Gastrocnemius medialis (tissue), 4 donors: ENCODE results near the gene TIMP4. TPM values are rescaled to one million over a fixed set of nuclear protein-coding genes. Genes with fewer than 3 reads are reported as not detected.

Source experiments
- ATAC-seq, 2 donors: fragments of 150-250 bp; one replicate each; pipeline ENCODE4 v1.9.1; 2016
- DNase-seq, 2 donors: peaks; one replicate each; pipeline ENCODE4 v3.0.0-alpha.2; 2019
- H3K27ac ChIP-seq, 4 donors: fragments of 200-600 bp; sonication (generic); 1 replicate in 1 of 4; 2 replicates in 3 of 4; pipeline ENCODE4 v1.5.1; 2016 to 2018; ENCODE audit warnings: mild to moderate bottlenecking in 2 of 4, moderate library complexity in 1 of 4
- H3K27me3 ChIP-seq, 3 donors: fragments of 200-600 bp; sonication (generic) in 2 of 3; 1 replicate in 1 of 3; 2 replicates in 2 of 3; pipeline versions ENCODE4 v1.5.1 to v1.6.0; 2016 to 2019; ENCODE audit warnings: mild to moderate bottlenecking in 1 of 3, moderate library complexity in 1 of 3
- H3K36me3 ChIP-seq, 2 donors: fragments of 200-600 bp; sonication (generic) in 1 of 2; one replicate each; pipeline ENCODE4 v1.5.1; 2017 to 2018
- H3K4me1 ChIP-seq, 2 donors: fragments of 200-600 bp; sonication (generic) in 1 of 2; one replicate each; pipeline ENCODE4 v1.5.1; 2016 to 2017; ENCODE audit warnings: mild to moderate bottlenecking in 2 of 2
- H3K4me3 ChIP-seq, 4 donors: fragments of 200-600 bp; sonication (generic) in 3 of 4; 1 replicate in 1 of 4; 2 replicates in 3 of 4; pipeline ENCODE4 v1.5.1; 2016 to 2019; ENCODE audit warnings: mild to moderate bottlenecking in 2 of 4
- H3K9me3 ChIP-seq, 3 donors: fragments of 200-600 bp; sonication (generic) in 2 of 3; 1 replicate in 1 of 3; 2 replicates in 2 of 3; pipeline ENCODE4 v1.5.1; 2016 to 2019
- CTCF ChIP-seq, 5 experiments: fragments of 450-650 bp in 3 of 5; fragments of 200-600 bp in 2 of 5; sonication (generic) in 2 of 5; IDR thresholded peaks in 4 of 5; conservative IDR thresholded peaks in 1 of 5; 1 replicate in 4 of 5; 2 replicates in 1 of 5; pipeline ENCODE4 v1.5.1; 2016 to 2019; ENCODE audit warnings: antibody characterized with exemption in 5 of 5, mild to moderate bottlenecking in 3 of 5, moderate library complexity in 3 of 5
- POLR2A ChIP-seq, 2 donors: fragments of 450-650 bp; IDR thresholded peaks; one replicate each; pipeline ENCODE4 v1.6.1; 2017; ENCODE audit warnings: antibody characterized with exemption in 2 of 2, mild to moderate bottlenecking in 2 of 2, moderate library complexity in 2 of 2
- in situ Hi-C, 4 donors: fragments of 200-750 bp; cut with MboI; loops; one replicate each; pipeline versions ENCODE4 v1.15.0 to v1.8.0; 2017; ENCODE audit warnings: low sequenced_read_pairs in 4 of 4
- intact Hi-C: fragments of 100-400 bp; cut with DNase I; formaldehyde crosslinking; loops from one replicate; pipeline ENCODE4 v1.15.1; 2023; ENCODE audit warnings: low total_unique reads
- total RNA-seq, 4 donors: library from RNA; depleted of rRNA; stranded (reverse); fragments of >200 nt; gene quantifications; one replicate each; pipeline versions ENCODE4 v1.1.0 to v1.2.3, GENCODE V29; 2016

The TIMP4 gene
- total RNA-seq, 4 donors from 2014 or later, result 15.9 to 29.7 (median 22.5) TPM

- Histone ChIP-seq H3K27ac (no peak overlapping the region), H3K27me3 (no peaks in the 10 kb centered on the region), H3K4me3 (no peak overlapping the region), H3K4me1 (peaks cover 7% of the 10 kb centered on the region in 2 donors), H3K36me3 (no peaks in the 10 kb centered on the region), H3K9me3 (no peaks in the 10 kb centered on the region)
- TF ChIP-seq POLR2A (IDR thresholded peaks at IDR 0.05) (no peak), CTCF (IDR thresholded peaks at IDR 0.05 in 4 of 5, conservative IDR thresholded peaks at IDR 0.05 in 1 of 5) (no peak)
- intact Hi-C loops (no loop called here), in situ Hi-C loops (no loop called here)
- no peak for ATAC-seq
- no peak for DNase-seq
These were observed 32.1 kb upstream of the TIMP4 start for GRCh38 chr3:12190832-12191231.

GRCh38 chr3:12190221-12190807 is 31.6 kb upstream of the TIMP4 start:
- no peak overlapping the region for H3K4me3 ChIP-seq
- peaks cover 7% of the 10 kb centered on the region in 2 donors for H3K4me1 ChIP-seq
- no peak for ATAC-seq
- DNase-seq, result no peak
- no peaks in the 10 kb centered on the region for H3K36me3 ChIP-seq
- intact Hi-C loops (no loop called here), in situ Hi-C loops (no loop called here)
- no peak overlapping the region for H3K27ac ChIP-seq
- no peaks in the 10 kb centered on the region for H3K9me3 ChIP-seq
- TF ChIP-seq CTCF (IDR thresholded peaks at IDR 0.05 in 4 of 5, conservative IDR thresholded peaks at IDR 0.05 in 1 of 5) (no peak), POLR2A (IDR thresholded peaks at IDR 0.05) (no peak)
- no peaks in the 10 kb centered on the region for H3K27me3 ChIP-seq

GRCh38 chr3:12188681-12189287 is 30.1 kb upstream of the TIMP4 start:
- Histone ChIP-seq H3K4me3 (no peak overlapping the region), H3K9me3 (no peaks in the 10 kb centered on the region), H3K27me3 (no peaks in the 10 kb centered on the region), H3K27ac (no peak overlapping the region), H3K4me1 (no peaks in the 10 kb centered on the region), H3K36me3 (no peaks in the 10 kb centered on the region)
- in situ Hi-C loops (loop anchor here in 1 of 4 donors (10.0 kb wide), 1 partner anchor 286 kb away; no protein-coding TSS in a partner anchor), intact Hi-C loops (no loop called here)
- ATAC-seq (no peak), DNase-seq (no peak)
- TF ChIP-seq CTCF (IDR thresholded peaks at IDR 0.05 in 4 of 5, conservative IDR thresholded peaks at IDR 0.05 in 1 of 5) (no peak), POLR2A (IDR thresholded peaks at IDR 0.05) (no peak)

GRCh38 chr3:12188328-12188648 is 29.6 kb upstream of the TIMP4 start:
- in situ Hi-C loops (loop anchor here in 1 of 4 donors (10.0 kb wide), 1 partner anchor 287 kb away; no protein-coding TSS in a partner anchor), intact Hi-C loops (no loop called here)
- no peak for DNase-seq
- no peak overlapping the region for H3K4me3 ChIP-seq
- H3K9me3 ChIP-seq, result no peaks in the 10 kb centered on the region
- no peak for ATAC-seq
- TF ChIP-seq POLR2A (IDR thresholded peaks at IDR 0.05) (no peak), CTCF (IDR thresholded peaks at IDR 0.05 in 4 of 5, conservative IDR thresholded peaks at IDR 0.05 in 1 of 5) (no peak)
- H3K4me1 ChIP-seq, result no peaks in the 10 kb centered on the region
- no peak overlapping the region for H3K27ac ChIP-seq
- no peaks in the 10 kb centered on the region for H3K27me3 ChIP-seq
- H3K36me3 ChIP-seq, result no peaks in the 10 kb centered on the region
